Astrocyte (in vitro differentiated cells and primary cell): ENCODE data around the gene EXD3. TPM values are rescaled to one million over a fixed set of nuclear protein-coding genes. Genes with fewer than 3 reads are reported as not detected.
"Not testable (repeated sequence)": the region's sequence is repeated elsewhere in the genome, so short reads cannot be mapped to it uniquely, and the experiment has no call there.

Source experiments
- DNase-seq: peaks from one replicate; pipeline ENCODE4 v3.0.0-alpha.2; 2010; ENCODE audit warnings: low read depth
- FAIRE-seq: peaks from 2 replicates; lab custom pipeline; 2011; peaks lifted over from hg19 to GRCh38; lab: Jason Lieb, UNC
- H2AFZ ChIP-seq: 2 replicates; pipeline ENCODE4 v1.6.0; 2012; ENCODE audit warnings: low read depth, low read length, inconsistent platforms
- H3K27ac ChIP-seq: 2 replicates; pipeline ENCODE4 v1.5.1; 2011; ENCODE audit warnings: low read depth, low read length, inconsistent platforms
- H3K27me3 ChIP-seq: 2 replicates; pipeline ENCODE4 v1.6.0; 2011; ENCODE audit warnings: low read length, inconsistent platforms; ENCODE audit not compliant: insufficient read depth
- H3K36me3 ChIP-seq: 2 replicates; pipeline ENCODE4 v1.5.1; 2011; ENCODE audit warnings: low read length, inconsistent platforms; ENCODE audit not compliant: insufficient read depth
- H3K4me1 ChIP-seq: 2 replicates; pipeline ENCODE4 v1.5.1; 2011; ENCODE audit warnings: low read length, inconsistent platforms; ENCODE audit not compliant: insufficient read depth
- H3K4me2 ChIP-seq: 2 replicates; pipeline ENCODE4 v1.6.0; 2012; ENCODE audit warnings: low read length, inconsistent platforms
- H3K4me3 ChIP-seq: 2 replicates; pipeline ENCODE4 v1.5.1; 2011; ENCODE audit warnings: low read depth, mild to moderate bottlenecking, low read length, inconsistent platforms; ENCODE audit not compliant: insufficient read depth
- H3K79me2 ChIP-seq: 2 replicates; pipeline ENCODE4 v1.6.0; 2012; ENCODE audit warnings: mild to moderate bottlenecking, low read length, inconsistent platforms; ENCODE audit not compliant: insufficient read depth
- H3K9ac ChIP-seq: 2 replicates; pipeline ENCODE4 v1.6.0; 2012; ENCODE audit warnings: mild to moderate bottlenecking, low read length, inconsistent platforms
- H3K9me3 ChIP-seq: 2 replicates; pipeline ENCODE4 v1.5.1; 2012; ENCODE audit warnings: low read depth, mild to moderate bottlenecking, low read length, inconsistent platforms; ENCODE audit not compliant: insufficient read depth
- H4K20me1 ChIP-seq: 2 replicates; pipeline ENCODE4 v1.6.0; 2012; ENCODE audit warnings: low read length, inconsistent platforms; ENCODE audit not compliant: insufficient read depth
- H3K27ac Mint-ChIP-seq: one replicate; pipeline ENCODE4 v1.8.0; 2021; ENCODE audit warnings: mild to moderate bottlenecking, mixed read lengths; ENCODE audit not compliant: unreplicated experiment
- H3K27me3 Mint-ChIP-seq: one replicate; pipeline ENCODE4 v1.8.0; 2021; ENCODE audit warnings: low read depth, mixed read lengths; ENCODE audit not compliant: unreplicated experiment
- H3K36me3 Mint-ChIP-seq: one replicate; pipeline ENCODE4 v1.8.0; 2021; ENCODE audit warnings: low read depth, mixed read lengths; ENCODE audit not compliant: unreplicated experiment
- H3K4me1 Mint-ChIP-seq: one replicate; pipeline ENCODE4 v1.8.0; 2021; ENCODE audit warnings: low read depth, mixed read lengths; ENCODE audit not compliant: unreplicated experiment
- H3K4me3 Mint-ChIP-seq: one replicate; pipeline ENCODE4 v1.8.0; 2021; ENCODE audit warnings: mild to moderate bottlenecking, moderate library complexity, mixed read lengths; ENCODE audit not compliant: unreplicated experiment
- H3K9me3 Mint-ChIP-seq: one replicate; pipeline ENCODE4 v1.8.0; 2021; ENCODE audit warnings: mild to moderate bottlenecking, mixed read lengths; ENCODE audit not compliant: unreplicated experiment
- EZH2 ChIP-seq: IDR thresholded peaks from 2 replicates; pipeline ENCODE4 v1.6.1; 2012; ENCODE audit warnings: mild to moderate bottlenecking, low read length, inconsistent platforms; ENCODE audit not compliant: insufficient read depth
- total RNA-seq: library from RNA; stranded (reverse); gene quantifications from 2 replicates; pipeline ENCODE4 v1.2.1, GENCODE V29; 2021
- TF ChIP-seq, protein P1 (sequence below): IDR thresholded peaks from 2 replicates; pipeline ENCODE4 v1.5.1; 2011; ENCODE audit warnings: low read depth, mild to moderate bottlenecking, inconsistent platforms, low read length, moderate library complexity; ENCODE audit not compliant: insufficient read depth

The EXD3 gene
- total RNA-seq, 1 donor from 2014 or later, result 8.5 TPM

DNA sequence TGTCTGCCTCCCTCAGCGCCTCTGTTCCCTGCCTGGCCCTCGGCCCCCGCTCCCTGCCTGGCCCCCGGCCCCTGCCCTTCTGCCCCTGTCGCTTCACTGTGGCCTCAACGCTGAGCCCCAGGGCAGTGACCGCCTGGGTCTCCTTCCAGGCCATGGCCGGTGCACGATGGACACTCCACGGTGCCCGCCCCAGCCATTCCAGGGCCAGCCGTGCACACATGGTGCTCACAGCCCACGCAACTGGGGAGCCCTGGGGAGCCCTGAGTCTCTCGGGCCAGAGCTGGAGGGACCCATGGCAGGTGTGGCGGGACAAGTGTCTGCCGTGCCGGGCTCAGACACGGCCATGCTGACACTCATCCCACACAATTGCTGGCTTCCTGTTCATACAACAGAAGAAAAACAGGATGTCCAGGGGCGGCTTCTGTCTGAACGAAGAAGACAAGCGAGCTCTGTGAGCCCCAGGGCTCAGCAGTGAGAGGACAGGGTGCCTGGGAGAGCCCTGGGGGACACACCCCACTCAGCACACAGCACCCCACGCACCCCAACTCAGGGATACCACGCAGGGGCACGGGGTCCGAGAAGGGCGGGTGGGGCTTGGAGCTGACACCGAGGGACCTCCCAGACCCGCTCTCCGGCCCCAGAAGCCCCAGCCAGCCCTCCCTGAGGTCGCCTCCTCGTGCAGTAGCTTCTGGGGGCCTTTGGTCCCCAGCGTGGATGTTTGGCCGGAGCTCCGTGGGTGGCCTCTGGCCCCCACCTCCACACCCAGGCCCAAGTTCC, 35.7 kb downstream of the EXD3 start:
- Histone ChIP-seq H2AFZ (no peak overlapping the region), H3K4me3 (no peak overlapping the region), H3K9me3 (no peaks in the 10 kb centered on the region), H3K9ac (no peak overlapping the region), H3K36me3 (no peaks in the 10 kb centered on the region), H3K4me1 (peaks cover 2% of the 10 kb centered on the region), H3K27me3 (no peaks in the 10 kb centered on the region), H3K79me2 (no peaks in the 10 kb centered on the region), H4K20me1 (no peaks in the 10 kb centered on the region), H3K4me2 (no peak overlapping the region), H3K27ac (no peak overlapping the region)
- Mint-ChIP-seq H3K9me3 (no peaks in the 10 kb centered on the region), H3K4me1 (no peaks in the 10 kb centered on the region), H3K4me3 (no peak overlapping the region), H3K27ac (no peak overlapping the region), H3K36me3 (peaks cover 6% of the 10 kb centered on the region), H3K27me3 (no peaks in the 10 kb centered on the region)
- DNase-seq (no peak), FAIRE-seq (no peak)
- TF ChIP-seq EZH2, result no peak
- TF ChIP-seq, protein P1, sequence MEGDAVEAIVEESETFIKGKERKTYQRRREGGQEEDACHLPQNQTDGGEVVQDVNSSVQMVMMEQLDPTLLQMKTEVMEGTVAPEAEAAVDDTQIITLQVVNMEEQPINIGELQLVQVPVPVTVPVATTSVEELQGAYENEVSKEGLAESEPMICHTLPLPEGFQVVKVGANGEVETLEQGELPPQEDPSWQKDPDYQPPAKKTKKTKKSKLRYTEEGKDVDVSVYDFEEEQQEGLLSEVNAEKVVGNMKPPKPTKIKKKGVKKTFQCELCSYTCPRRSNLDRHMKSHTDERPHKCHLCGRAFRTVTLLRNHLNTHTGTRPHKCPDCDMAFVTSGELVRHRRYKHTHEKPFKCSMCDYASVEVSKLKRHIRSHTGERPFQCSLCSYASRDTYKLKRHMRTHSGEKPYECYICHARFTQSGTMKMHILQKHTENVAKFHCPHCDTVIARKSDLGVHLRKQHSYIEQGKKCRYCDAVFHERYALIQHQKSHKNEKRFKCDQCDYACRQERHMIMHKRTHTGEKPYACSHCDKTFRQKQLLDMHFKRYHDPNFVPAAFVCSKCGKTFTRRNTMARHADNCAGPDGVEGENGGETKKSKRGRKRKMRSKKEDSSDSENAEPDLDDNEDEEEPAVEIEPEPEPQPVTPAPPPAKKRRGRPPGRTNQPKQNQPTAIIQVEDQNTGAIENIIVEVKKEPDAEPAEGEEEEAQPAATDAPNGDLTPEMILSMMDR, result no peak

DNA sequence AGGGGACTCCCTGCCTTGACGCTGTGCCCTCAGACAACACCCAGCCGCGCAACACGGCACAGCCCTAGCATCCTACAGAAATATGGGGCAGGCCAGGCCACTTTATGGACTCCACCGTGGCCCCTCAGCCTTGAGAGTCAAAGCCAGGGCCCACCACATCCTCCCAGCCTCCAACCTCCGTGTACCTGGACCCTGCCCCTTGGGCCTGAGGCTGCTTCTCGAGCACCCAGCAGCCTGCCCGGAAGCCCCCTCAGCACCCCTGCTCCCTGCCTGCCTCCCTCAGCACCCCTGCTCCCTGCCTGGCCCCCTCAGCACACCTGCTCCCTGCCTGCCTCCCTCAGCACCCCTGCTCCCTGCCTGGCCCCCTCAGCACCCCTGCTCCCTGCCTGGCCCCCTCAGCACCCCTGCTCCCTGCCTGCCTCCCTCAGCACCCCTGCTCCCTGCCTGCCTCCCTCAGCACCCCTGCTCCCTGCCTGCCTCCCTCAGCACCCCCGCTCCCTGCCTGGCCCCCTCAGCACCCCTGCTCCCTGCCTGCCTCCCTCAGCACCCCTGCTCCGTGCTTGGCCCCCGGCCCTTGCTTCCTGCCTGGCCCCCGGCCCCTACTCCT, 36.4 kb downstream of the EXD3 start:
- not testable (repeated sequence) for FAIRE-seq, H3K36me3 Mint-ChIP-seq, H3K36me3 ChIP-seq, H3K4me2 ChIP-seq, H3K4me3 Mint-ChIP-seq, H3K27ac ChIP-seq, DNase-seq, H2AFZ ChIP-seq, H3K9me3 Mint-ChIP-seq, H3K4me1 Mint-ChIP-seq, H3K27me3 Mint-ChIP-seq, H4K20me1 ChIP-seq, H3K9ac ChIP-seq, H3K4me3 ChIP-seq, H3K27me3 ChIP-seq, H3K4me1 ChIP-seq, H3K27ac Mint-ChIP-seq, H3K9me3 ChIP-seq, H3K79me2 ChIP-seq

DNA sequence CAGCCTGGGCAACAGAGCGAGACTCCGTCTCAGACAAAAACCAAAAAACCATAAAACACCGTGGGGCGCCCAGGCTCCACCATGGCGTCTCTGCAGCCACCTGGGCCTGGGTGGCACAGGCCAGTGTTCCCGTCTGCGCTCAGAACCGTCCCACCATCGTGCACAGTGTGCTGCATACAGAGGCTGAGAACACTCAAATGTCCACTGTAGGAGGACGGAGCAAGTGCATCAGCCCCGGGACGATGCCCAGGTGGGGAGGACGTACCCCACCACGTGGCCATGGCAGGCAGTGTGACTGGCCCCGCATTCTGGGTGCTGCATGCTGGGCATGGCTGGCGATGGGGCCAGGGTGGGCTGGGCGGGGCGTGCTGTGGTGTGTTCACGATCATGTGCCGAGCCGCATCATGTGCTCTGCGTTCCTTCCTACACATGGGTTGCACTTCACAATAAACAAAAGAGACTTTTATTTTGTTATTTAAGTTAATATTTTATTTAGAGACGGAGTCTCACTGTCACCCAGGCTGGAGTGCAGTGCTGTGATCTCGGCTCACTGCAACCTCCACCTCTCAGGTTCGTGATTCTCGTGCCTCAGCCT, 37.8 kb downstream of the EXD3 start:
- no peaks in the 10 kb centered on the region for H3K4me1 Mint-ChIP-seq
- H3K79me2 ChIP-seq, result no peaks in the 10 kb centered on the region
- no peaks in the 10 kb centered on the region for H4K20me1 ChIP-seq
- no peak overlapping the region for H2AFZ ChIP-seq
- peaks cover 2% of the 10 kb centered on the region for H3K36me3 Mint-ChIP-seq
- no peak overlapping the region for H3K4me3 Mint-ChIP-seq
- no peak for DNase-seq
- no peak overlapping the region for H3K27ac ChIP-seq
- H3K9me3 Mint-ChIP-seq, result no peaks in the 10 kb centered on the region
- no peak overlapping the region for H3K9ac ChIP-seq
- H3K4me2 ChIP-seq, result no peak overlapping the region
- no peaks in the 10 kb centered on the region for H3K27me3 ChIP-seq
- no peaks in the 10 kb centered on the region for H3K36me3 ChIP-seq
- H3K9me3 ChIP-seq, result no peaks in the 10 kb centered on the region
- no peak for FAIRE-seq
- no peaks in the 10 kb centered on the region for H3K27me3 Mint-ChIP-seq
- peaks cover 2% of the 10 kb centered on the region for H3K4me1 ChIP-seq
- TF ChIP-seq EZH2, result no peak
- TF ChIP-seq, protein P1, result no peak
- H3K27ac Mint-ChIP-seq, result no peak overlapping the region
- H3K4me3 ChIP-seq, result no peak overlapping the region
